SHP77 treated with DMSO at 0.1 percent for 48 hours (cell line): ENCODE measurements around the gene CCDC188.

Experiments used
- DNase-seq: peaks from one replicate; lab custom pipeline; 2025; lab: John Stamatoyannopoulos, UW

Gene CCDC188

DNA sequence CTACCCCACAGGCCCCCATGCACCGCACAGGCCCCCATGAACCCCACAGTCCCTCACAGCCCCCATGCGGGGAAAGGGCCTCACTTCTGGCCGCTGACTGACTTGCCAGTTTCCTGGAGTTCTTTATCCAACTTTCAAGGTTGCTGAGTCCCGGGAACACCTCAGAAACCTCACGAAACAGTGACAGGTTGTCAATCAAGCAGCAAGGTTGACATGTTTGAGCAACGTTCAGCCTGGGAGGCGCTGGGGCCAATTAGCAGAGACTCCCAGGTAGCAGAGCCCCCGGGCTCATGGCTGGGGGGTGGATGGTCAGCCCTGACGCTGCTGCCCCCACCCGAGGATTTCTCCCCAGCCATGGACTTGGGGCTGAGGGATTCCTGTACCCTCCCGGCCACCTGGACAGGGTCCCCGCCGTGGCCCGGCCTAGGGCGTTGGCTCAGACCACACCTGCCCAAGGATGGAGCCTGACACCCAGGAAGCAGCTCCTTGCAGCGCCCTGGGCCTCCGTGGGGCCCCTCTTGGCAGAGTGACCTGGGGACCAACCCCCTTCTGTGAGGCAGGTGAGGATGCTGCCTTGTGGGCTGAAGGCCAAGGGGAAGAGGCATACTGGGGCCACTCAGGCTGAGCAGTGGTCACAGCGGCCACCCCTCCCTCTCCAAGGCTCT lies 33.8 kb upstream of the CCDC188 start:
- no peak for DNase-seq

DNA sequence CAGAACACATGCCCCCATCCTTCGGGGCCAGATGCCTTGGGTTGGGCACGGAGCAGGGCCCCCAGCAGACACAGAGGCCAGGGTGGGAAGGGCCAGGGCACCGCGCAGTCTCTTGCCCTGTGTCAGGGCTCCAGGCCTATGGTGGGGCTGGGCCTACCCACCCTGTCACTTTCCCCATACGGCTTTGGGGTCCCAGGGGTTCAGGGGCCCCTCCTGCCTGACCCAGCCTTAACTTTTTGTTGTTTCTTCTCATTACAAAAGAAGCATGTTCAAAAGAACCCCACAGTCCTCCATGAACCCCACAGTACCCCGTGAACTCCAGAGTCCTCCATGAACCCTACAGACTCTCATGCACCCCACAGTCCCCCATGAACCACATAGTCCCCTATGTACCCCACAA lies 33.0 kb upstream of the CCDC188 start:
- DNase-seq, result no peak

DNA sequence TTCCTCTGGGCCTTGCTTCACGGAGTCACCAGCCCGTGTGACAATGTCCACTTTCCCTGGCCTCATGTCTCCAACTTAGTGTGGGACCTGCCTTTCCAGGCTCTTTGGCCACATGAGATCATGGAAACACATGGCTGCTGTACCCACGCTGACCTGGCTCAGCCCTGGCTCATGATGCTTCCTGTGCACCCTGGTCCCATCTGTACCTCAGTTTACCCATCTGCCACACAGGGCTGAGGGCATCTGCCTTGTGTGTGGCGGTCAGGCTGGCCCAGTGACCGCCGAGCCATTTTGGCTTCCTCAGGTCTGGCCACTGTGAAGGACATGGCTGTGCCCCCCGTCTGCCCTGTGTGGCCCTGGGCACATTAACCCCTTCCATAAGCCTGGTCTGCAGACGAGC lies 32.2 kb upstream of the CCDC188 start:
- no peak for DNase-seq

DNA sequence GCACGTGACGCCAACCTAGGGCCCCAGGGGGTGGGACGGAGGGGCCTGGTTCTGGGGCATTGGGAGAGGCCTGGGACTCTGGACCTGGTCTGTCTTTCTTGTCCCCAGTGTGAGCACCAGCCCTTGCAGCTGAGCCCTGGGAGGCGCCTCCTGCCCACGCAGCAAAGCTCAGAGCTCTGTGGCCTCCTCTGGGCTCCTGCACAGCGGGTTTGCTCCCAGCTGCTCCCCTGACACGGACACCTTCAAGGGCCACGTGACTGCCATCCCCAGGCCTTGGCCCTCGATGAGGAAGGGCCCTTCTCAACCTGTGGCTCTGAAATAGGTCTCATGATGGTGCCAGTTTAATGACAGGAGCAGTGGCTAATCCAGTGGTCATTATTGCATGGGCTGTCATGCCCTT lies 31.5 kb upstream of the CCDC188 start:
- no peak for DNase-seq

DNA sequence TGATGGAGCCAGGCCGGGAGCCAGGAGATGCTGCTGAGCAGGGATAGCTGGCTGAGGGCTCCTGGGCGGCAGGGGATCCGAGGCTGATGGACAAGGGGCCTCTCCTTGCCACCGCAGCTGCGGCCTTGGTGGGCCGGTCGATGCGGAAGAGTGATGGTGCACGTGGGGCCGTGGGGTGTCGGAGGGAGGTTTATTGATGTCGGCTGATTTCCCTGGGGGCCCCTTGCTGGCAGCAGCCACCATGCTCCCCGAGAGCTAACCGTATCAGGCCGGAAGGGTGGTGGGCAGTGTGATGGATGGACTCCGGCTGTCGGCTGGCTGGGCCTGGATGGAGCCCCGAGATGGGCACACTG lies 31.0 kb upstream of the CCDC188 start:
- no peak for DNase-seq

DNA sequence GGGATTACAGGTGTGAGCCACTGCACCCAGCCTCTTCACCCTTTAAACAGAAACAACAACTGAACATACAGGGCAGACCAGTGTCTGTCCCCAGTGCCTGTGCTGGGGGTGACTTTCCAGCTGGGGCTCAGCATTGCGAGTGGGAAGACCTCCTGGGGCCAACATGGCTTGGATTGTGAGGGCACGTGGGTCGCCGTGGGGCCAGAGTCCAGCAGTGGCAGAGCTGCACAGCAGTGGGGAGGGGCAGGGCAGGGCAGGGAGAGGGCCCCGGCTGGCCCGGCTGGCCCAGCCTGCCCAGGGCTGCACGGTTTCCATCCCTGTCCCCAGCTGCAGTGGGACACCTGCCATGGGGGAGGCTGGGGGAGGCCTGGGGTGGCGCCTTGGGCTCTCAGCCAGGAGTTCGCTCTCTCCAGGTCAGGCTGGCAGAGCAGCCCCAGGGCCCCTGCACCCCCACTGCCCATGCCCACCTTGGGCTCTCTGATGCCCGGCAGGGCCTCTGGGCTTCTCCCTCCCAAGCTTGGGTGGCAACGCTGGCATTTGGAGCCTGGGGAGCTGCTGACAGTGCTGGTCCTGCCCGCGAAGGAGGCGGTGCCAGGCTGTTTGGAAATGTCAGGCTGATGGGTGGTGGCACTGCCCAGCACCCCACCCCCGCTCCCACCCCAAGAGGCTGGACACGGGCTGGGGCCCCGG lies 30.5 kb upstream of the CCDC188 start:
- no peak for DNase-seq

DNA sequence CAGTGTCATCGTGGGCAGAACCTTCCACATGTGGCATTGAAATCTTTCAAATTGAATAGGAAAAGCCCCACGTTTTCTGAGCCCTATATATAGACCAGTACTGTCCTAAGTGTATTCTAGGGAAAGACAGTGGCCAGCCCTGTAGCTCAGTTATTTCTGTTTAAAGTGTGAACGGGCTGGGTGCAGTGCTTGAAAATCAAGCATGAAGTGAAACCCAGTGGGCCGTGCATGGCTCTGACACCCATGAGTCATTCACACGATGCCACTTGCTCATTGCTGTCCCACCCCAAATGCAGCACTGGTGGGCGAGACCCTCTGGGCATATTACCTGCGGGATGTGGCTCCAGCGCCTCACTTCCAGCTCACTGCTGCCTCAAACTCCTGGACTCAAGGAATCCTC lies 29.8 kb upstream of the CCDC188 start:
- DNase-seq, result no peak

DNA sequence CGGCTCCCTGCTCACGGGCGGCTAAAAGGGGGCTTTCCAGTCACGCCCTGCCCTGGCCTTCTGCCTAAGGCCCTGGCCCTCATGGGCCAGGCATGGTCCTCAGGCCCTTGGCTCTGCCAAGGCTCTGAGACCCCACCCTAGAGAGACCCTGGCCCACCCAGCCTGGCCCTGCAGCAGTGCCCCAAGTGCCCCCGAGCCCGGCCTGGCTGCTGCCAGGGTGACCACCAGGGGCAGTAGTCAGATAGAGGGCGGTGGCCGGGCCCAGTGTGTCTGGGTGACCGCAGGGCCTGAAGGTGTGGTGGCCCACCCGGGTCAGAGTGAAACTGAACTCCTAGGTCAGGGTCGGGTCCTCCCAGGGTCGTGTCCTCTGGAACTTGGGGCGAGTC lies 29.4 kb upstream of the CCDC188 start:
- no peak for DNase-seq

DNA sequence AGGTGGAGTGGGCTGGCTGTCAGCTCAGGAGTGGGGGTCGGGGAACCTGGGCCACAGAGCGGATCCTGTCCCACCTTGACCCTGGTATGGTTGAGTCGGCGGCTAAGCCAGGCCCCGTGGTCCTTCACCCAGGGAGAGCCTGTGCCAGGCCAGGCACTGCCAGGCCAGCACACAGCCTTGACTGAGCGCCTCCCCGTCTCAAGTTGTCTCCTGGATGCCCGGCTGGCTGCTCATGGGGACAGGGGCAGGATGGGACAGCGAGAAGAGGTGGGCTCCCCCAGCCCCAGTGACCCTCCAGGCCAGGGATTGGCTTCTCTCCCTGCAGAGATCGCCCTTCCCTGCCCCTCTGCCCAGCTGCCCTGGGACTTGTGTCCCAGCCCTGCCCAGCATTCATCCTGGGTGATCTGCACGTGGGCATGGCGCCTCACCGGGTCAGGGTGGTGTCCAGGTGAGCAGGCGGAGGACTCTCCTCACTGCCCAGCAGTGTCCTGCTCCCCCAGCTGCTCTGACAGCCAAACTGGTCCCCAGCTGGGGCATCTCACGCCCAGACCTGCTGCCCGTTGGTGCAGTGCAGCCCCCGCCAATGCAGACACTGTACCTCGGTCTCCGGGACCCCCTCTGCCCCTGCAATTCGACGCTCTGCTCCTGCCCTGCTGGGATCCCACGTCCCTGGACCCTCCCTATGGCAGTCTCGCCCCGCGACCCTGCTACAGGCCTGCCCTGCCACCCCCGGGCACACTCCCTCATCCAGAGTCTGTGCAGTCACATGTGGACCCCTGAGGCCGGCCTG lies 28.8 kb upstream of the CCDC188 start:
- DNase-seq, result no peak

DNA sequence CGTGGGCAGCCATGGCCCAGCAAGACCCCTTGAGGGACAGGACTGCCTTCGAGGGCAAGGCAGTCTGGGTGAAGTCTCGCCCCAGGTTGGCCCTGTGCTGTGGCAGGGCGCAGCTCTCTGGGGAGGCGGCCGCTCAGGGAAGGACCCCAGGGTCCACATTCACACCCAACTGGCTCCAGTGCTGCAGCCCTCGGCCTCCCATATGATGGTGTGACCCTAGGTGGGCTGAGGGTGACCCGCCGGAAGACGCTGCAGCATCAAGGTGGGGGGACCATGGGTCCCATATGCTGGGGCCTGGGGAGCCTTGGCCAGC lies 28.0 kb upstream of the CCDC188 start:
- DNase-seq, result no peak

DNA sequence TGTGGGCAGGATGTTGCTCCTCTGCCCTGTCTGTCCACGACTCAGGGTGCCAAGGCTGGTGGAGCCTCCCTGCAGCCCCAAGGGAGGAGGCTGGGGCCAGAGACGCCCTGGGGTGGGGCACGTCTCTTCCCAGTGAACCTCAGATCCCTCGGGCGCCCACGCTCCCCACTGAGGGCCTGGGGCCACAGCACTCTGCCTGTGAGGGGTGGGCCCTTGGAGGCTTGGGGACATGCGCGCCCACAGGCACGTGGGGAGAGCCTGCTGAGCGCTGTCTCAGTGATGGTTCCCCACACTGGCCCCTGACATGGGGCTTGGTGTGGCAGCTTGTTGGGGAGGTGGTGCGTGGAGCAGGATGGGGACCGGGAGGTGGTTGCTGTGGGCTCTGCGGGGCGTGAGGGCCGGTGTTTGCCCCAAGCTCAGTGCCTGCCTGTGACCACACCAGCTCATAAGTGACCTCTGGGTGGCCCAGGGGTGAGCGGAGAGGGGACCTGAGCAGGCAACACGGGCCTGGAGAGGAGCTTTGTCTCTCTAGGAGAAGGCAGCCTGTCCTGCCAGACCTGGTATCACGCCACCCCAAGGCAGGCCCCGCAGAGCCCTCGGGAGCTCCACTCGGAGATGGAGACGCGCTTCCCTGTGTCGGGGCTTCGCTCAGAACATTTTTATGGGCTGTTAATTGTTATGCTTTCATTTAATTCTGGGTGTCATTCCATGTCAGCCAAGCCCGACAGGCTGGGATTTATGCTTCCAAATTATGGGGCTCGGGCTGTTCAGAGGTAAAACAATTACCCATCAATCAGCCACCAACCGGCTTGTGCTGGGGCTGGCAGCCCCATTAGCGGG lies 27.4 kb upstream of the CCDC188 start:
- DNase-seq, result no peak

DNA sequence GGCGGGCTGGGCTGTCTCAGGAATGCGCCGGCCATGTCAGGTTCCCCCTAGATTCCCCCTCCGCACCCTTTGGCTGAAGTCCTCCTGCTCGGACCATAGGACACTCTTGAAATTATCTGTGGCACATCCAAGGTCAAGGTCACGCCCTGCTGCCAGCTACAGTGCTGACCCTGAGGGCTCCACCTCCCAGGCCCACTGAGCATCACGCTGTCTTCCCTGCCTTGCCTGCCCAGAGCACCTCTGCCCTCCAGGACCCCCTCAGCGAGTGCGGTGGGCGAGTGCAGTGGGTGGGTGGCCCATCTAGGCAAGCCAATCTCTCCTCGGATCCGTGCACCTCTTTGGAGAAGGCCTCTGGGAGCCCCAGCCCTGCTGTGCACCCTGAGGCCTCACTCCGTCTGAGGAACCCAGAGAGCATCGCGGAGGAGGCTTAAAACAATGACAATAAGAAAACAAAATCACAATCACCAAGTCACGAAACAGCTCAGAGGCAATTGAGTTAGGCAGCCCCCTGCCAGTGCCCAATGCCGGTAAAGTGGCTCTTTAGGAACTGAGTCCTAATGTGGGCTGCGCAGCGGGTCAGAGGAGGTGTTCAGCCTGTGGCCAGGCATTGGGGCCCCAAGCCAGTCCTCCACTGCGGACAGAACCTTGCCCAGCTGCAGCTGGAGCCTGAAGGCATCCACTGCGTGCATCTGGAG lies 26.5 kb upstream of the CCDC188 start:
- no peak for DNase-seq

DNA sequence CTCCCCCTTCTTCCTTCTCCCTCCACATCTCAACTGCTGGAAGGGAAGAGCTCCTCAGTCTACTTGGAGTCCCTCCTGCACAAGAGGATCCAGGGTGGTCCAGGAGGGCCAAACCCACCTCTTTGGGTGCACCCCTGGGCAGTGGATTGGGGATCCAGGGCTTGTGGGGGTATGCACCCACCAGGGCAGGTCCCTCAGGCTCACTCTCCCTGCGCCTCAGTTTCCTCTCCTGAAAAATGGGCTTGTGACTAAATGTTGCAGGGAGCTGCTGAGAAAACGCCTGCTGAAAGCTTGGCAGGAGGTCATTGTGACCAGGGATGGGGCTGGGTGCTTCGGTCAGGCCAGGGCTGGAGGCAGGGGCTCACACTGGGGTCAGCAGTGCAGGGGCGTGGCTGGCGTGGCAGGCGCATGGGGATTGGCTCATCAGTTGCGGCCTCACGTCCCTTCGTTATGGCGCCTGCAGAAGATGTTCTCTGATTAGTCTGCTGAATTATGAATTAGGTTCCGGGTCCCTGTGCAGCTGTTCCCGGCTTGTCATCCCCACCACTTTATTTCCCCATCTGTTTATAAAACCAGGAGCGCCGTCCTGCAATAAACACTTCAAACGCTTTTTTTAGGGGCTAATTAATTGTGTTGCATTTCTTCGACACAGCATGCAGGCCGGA lies 25.7 kb upstream of the CCDC188 start:
- DNase-seq, result no peak

DNA sequence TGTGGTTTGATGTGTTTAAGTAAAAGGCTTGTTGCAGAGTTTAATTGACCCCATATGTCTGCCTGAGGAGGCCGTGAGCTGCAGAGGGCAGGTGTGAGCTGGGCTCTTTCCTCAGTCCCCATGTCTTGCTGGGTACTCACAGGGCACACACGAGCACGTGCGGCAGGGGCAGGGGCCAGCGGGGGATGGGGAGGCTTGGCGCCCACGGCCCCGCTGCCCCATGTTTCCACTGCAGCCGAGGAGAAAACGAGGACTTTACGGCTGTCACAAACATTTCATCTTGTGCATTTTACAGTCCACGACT lies 24.7 kb upstream of the CCDC188 start:
- no peak for DNase-seq

DNA sequence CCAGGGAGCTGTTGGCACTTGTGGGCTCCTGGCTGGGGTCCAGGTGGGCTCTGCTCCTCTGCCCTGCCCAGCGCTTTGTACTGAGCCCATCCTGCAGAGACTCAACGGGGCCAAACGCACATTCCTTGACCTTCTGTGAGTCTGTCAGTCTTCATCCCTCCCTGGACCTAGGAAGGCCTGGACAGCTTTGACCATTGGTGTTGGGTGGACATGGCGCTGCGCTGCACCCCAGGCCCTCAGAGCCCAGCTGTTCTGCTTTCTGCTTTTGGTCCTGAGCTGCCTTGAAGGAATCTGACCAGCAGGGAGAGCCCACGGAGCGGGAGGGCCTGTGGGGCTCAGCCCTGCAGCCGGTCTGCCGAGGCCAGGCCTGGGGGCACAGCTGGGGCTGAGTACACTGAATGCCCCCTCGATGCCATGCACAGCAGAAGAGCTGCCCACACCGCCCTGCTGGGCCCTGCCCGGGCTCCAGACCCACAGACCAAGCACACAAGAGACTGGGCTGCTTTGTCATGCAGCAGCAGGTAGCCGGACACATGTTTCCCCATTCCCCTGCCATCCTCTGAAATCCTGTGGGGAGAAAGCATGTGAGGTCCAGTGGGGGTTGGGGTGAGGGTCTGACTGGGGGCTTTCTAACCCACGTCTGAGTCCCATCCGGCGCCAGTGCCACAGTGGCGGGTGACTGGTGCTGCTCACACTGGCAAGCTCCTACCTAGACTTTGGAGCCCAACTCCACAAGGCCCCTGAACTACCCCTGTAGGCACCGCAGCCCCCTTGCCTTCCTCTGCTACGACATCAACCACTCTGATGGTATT lies 24.1 kb upstream of the CCDC188 start:
- no peak for DNase-seq

DNA sequence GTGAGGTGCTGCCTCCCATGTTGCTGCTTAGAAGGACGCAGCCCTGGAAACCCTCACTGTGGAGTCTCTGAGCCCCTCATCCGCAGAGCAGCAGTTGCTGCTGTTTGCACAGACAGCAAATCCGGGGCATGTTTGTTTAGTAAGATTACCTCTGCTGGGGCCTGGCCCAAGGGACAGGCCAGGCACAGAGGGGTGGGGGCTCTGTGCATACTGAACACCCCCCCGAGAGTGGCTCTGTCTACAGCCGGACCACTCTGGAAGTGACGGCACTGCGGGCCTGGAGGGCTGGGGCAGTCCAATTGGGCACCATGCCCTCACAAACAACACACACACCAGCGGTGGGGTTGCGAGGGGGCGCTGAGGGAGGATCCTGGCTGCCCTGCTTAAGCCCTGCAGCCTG lies 22.9 kb upstream of the CCDC188 start:
- DNase-seq, result peak; percentile 17

DNA sequence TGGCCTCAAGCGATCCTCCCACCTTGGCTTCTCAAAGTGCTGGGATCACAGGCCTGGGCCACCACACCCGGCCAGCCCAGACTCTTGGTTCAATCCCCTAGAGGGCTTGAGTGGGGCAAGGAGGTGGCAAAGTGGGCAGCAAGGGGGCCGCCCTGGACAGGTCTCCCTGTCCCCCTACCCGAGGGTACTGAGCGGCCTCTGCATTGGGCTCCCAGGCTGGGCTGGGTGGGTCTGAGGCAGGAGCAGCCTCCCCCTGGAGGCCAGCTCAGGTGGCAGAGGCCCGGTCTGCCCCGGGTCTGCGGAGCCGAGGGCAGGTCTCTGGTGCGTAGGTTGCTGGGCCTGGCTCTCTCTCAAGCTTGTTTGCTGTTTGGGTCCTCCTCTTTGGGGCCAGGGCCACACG lies 22.4 kb upstream of the CCDC188 start:
- no peak for DNase-seq

DNA sequence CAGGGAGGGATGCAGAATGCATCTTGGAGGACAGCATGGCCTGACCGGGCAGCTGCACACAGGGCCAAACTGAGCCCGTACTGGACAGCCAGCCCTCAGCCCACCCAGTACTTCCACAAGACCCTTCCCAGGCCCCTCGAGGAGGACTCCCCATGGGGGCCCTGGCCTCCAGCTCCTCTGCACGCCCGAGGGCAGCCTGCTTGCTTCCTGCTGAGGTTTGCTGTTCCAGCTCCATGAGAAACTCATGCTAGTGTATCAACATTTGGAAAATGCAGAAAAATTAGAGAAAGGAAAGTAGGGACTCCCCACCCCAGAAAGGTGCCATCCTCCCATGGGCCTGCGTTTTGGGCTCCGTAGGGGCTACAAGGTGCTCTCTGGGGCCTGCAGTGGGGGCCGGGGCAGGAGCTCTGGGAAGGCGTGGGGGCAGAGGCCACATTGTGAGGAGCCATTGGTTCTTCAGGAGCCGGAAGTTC lies 21.3 kb upstream of the CCDC188 start:
- DNase-seq, result no peak

DNA sequence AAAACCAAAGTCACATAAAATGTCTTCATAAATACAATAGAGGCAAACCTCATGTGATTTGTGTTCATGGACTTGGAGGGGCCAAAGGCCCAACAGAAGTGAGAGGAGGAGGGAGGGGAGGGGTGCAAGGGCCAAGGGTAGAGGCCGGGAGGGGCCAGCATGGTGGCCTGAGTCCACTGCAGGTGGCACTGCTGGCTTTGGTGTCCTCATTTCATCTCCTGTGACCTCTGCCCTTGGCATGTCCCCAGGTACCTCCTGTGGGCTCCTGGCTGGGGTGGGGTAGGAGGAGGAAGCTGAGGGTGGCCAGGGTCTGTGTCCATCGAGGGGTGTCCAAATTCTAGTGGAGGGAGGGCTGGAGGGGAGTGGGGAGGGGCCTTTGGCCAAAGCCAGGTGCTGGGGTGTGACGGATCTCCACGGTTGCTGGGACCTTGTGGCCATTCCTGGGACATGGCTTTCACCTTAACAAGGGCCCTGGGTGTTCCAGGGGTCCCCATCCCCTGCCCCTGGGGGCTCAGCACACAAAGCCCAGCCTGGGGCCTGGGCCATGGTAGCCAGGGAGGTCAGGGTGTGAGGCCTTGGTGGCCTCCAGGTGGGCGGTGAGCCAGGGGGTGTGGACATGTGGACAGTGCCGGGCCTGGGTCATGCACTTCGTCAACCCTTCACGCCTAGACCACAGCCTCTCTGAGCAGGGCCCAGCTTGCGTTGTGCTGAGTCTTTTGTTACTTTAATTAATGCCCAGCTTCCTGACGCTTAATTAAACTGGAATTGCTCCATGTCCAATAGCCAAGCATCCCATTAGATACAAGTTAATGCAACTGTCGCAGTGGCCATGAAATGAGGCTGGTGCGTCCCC lies 20.7 kb upstream of the CCDC188 start:
- no peak for DNase-seq

DNA sequence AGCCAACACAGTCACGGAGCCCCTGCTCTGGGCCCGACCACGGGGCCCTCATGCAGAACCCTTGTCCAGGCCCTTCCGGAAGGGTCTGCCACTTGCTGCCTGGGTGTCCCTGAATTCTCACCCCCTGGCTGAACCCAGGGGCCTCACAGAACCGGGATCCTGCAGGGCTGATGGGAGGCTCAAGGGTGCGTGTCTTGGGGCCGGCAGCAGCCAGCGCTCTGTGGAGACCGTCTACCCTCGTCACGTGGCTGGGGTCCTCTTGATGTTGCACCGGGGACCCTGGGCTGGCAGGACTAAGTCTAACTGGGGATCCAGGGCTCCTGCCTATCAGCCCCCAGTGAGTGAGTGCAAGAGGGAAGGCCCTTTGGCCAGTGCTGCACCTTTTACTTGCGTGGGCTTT lies 19.3 kb upstream of the CCDC188 start:
- no peak for DNase-seq
